HUDEP-2 (cell line): ENCODE data around the gene PDE11A.

Source experiments
- DNase-seq, 76 experiments: peaks; one replicate each; lab custom pipeline; 2025; ENCODE audit not compliant: unreplicated experiment in 76 of 76; lab: John Stamatoyannopoulos, UW

PDE11A gene

GRCh38 chr2:177641331-177641730 lies 431.2 kb downstream of the PDE11A start:
- no peak for DNase-seq

GRCh38 chr2:177640423-177640822 lies 432.2 kb downstream of the PDE11A start:
- no peak for DNase-seq

GRCh38 chr2:177639262-177639914 lies 433.2 kb downstream of the PDE11A start:
- peak in 36 of 76 experiments; percentile 1 to 76 (median 20) for DNase-seq

- no peak for DNase-seq
Observed at GRCh38 chr2:177638507-177638906, 434.1 kb downstream of the PDE11A start.

- no peak for DNase-seq
Observed at GRCh38 chr2:177636672-177637071, 435.9 kb downstream of the PDE11A start.

GRCh38 chr2:177635696-177636095 lies 436.9 kb downstream of the PDE11A start:
- no peak for DNase-seq

GRCh38 chr2:177633910-177634294 lies 438.7 kb downstream of the PDE11A start:
- DNase-seq: no peak

- no peak for DNase-seq
Observed at GRCh38 chr2:177633111-177633510, 439.5 kb downstream of the PDE11A start.

GRCh38 chr2:177631680-177632079 lies 440.9 kb downstream of the PDE11A start:
- no peak for DNase-seq

- no peak for DNase-seq
Observed at GRCh38 chr2:177629357-177630024, 443.1 kb downstream of the PDE11A start.

GRCh38 chr2:177628831-177629230 lies 443.7 kb downstream of the PDE11A start:
- DNase-seq: no peak

GRCh38 chr2:177625744-177626650 lies 446.6 kb downstream of the PDE11A start:
- DNase-seq: no peak

GRCh38 chr2:177622521-177622920 lies 450.1 kb downstream of the PDE11A start:
- DNase-seq: no peak

GRCh38 chr2:177619986-177620385 lies 452.6 kb downstream of the PDE11A start:
- no peak for DNase-seq

- no peak for DNase-seq
Observed at GRCh38 chr2:177619461-177619860, 453.1 kb downstream of the PDE11A start.

GRCh38 chr2:177618255-177619253 lies 454.0 kb downstream of the PDE11A start:
- peak in 75 of 76 experiments; percentile 22 to 93 (median 79) for DNase-seq

GRCh38 chr2:177617849-177618248 lies 454.7 kb downstream of the PDE11A start:
- DNase-seq: no peak

GRCh38 chr2:177616731-177617130 lies 455.8 kb downstream of the PDE11A start:
- no peak for DNase-seq

GRCh38 chr2:177616066-177616465 lies 456.5 kb downstream of the PDE11A start:
- DNase-seq: no peak

- no peak for DNase-seq
Observed at GRCh38 chr2:177612659-177613058, 459.9 kb downstream of the PDE11A start.
